ENCODE results near the gene USP6NL.

GRCh38 chr10:11538834-11539190 lies 72.6 kb downstream of the USP6NL start:
- TF ChIP-seq RFX5 (IDR thresholded peaks at IDR 0.05; ENCODE audit: low read length) (no peak), CHD2 (IDR thresholded peaks at IDR 0.05; ENCODE audit: low read length, partially characterized antibody) (no peak), MEF2A (IDR thresholded peaks at IDR 0.05; ENCODE audit: borderline replicate concordance, low read depth) (no peak), SMC3 (IDR thresholded peaks at IDR 0.05; ENCODE audit: low read depth, low read length) (no peak), MXI1 (IDR thresholded peaks at IDR 0.05; ENCODE audit: low read depth, low read length) (no peak), TEAD4 (IDR thresholded peaks at IDR 0.05; ENCODE audit: borderline replicate concordance, insufficient read depth) (no peak), CTCF (IDR thresholded peaks at IDR 0.05) (no peak), REST (IDR thresholded peaks at IDR 0.05; ENCODE audit: low read depth, low read length) (no peak), EP300 (IDR thresholded peaks at IDR 0.05; ENCODE audit: borderline replicate concordance in 1 of 2, low read depth in 1 of 2, low read length in 1 of 2) (no peak), EZH2phosphoT487 (IDR thresholded peaks at IDR 0.05; ENCODE audit: borderline replicate concordance, low read depth) (no peak)
